Testis (tissue), 3 donors: Measurements from ENCODE around the gene VEGFA. TPM values are rescaled to one million over a fixed set of nuclear protein-coding genes. Genes with fewer than 3 reads are reported as not detected.

Experiments
- DNase-seq: peaks from one replicate; pipeline ENCODE4 v3.0.0-alpha.2; 2019
- H3K27ac ChIP-seq, 2 donors: fragments of 200-600 bp; sonication (generic); one replicate each; pipeline ENCODE4 v1.5.1; 2019
- H3K27me3 ChIP-seq: fragments of 200-600 bp; sonication (generic); one replicate; pipeline ENCODE4 v1.5.1; 2019
- H3K36me3 ChIP-seq: fragments of 200-600 bp; sonication (generic); one replicate; pipeline ENCODE4 v1.5.1; 2017; ENCODE audit warnings: low read depth; ENCODE audit errors: missing control alignments
- H3K4me1 ChIP-seq: fragments of 200-600 bp; sonication (generic); one replicate; pipeline ENCODE4 v1.5.1; 2019
- H3K4me3 ChIP-seq, 2 donors: fragments of 200-600 bp; sonication (generic); one replicate each; pipeline ENCODE4 v1.5.1; 2017 to 2019
- H3K9me3 ChIP-seq: fragments of 200-600 bp; sonication (generic); one replicate; pipeline ENCODE4 v1.5.1; 2017
- POLR2A ChIP-seq: fragments of 450-650 bp; IDR thresholded peaks from one replicate; pipeline ENCODE4 v1.6.1; 2017; ENCODE audit warnings: antibody characterized with exemption, mild to moderate bottlenecking, moderate library complexity
- WGBS, 2 donors: methylation state at CpG; one replicate each; pipeline ENCODE4 v1.1.5; 2018; 5-methylcytosine and 5-hydroxymethylcytosine counted together
- intact Hi-C: fragments of 100-400 bp; cut with DNase I; formaldehyde crosslinking; loops from one replicate; pipeline ENCODE4 v1.15.1; 2023; ENCODE audit warnings: low total_unique reads
- polyA plus RNA-seq: library from polyadenylated mRNA; stranded (reverse); fragments of 350-450 nt; fragmentation: Illumina TruSeq; extraction: RNeasy Lipid Tissue Mini Kit (QIAGEN cat#74804); gene quantifications from one replicate; pipeline ENCODE4 v1.2.3, GENCODE V29; 2014; ENCODE audit warnings: low read depth, low replicate concordance; ENCODE audit not compliant: insufficient read depth
- small RNA-seq, 2 donors: library from RNA; depleted of rRNA; stranded (forward); fragments of <200 nt; gene quantifications; one replicate each; pipeline ENCODE3, GENCODE V24; 2016
- total RNA-seq, 2 donors: library from RNA; depleted of rRNA; stranded (reverse); fragments of >200 nt; gene quantifications; one replicate each; pipeline ENCODE4 v1.2.3, GENCODE V29; 2016
- TF ChIP-seq, protein P1 (sequence below), 3 experiments: fragments of 450-650 bp in 2 of 3; fragments of 200-600 bp in 1 of 3; sonication (generic) in 1 of 3; IDR thresholded peaks; one replicate each; pipeline ENCODE4 v1.5.1; 2016 to 2019; ENCODE audit warnings: antibody characterized with exemption in 3 of 3, mild to moderate bottlenecking in 2 of 3, moderate library complexity in 1 of 3

VEGFA gene
- total and polyA plus RNA-seq, 3 donors from 2014 or later, result 6.1 to 15.2 (median 14.9) TPM

GRCh38 chr6:43834528-43835155, 64.6 kb downstream of the VEGFA start:
- no peak overlapping the region for H3K27ac ChIP-seq
- H3K9me3 ChIP-seq, result no peaks in the 10 kb centered on the region
- no peak for DNase-seq
- TF ChIP-seq, protein P1, sequence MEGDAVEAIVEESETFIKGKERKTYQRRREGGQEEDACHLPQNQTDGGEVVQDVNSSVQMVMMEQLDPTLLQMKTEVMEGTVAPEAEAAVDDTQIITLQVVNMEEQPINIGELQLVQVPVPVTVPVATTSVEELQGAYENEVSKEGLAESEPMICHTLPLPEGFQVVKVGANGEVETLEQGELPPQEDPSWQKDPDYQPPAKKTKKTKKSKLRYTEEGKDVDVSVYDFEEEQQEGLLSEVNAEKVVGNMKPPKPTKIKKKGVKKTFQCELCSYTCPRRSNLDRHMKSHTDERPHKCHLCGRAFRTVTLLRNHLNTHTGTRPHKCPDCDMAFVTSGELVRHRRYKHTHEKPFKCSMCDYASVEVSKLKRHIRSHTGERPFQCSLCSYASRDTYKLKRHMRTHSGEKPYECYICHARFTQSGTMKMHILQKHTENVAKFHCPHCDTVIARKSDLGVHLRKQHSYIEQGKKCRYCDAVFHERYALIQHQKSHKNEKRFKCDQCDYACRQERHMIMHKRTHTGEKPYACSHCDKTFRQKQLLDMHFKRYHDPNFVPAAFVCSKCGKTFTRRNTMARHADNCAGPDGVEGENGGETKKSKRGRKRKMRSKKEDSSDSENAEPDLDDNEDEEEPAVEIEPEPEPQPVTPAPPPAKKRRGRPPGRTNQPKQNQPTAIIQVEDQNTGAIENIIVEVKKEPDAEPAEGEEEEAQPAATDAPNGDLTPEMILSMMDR (IDR thresholded peaks at IDR 0.05), result no peak
- TF ChIP-seq POLR2A, result no peak
- H3K4me1 ChIP-seq, result no peaks in the 10 kb centered on the region
- H3K4me3 ChIP-seq, result no peak overlapping the region
- intact Hi-C loops, result no loop called here
- H3K27me3 ChIP-seq, result no peaks in the 10 kb centered on the region
- H3K36me3 ChIP-seq, result no peaks in the 10 kb centered on the region
- 93 to 95% methylated on average over 5 of the region's 5 CpGs for WGBS, 2 donors

DNA sequence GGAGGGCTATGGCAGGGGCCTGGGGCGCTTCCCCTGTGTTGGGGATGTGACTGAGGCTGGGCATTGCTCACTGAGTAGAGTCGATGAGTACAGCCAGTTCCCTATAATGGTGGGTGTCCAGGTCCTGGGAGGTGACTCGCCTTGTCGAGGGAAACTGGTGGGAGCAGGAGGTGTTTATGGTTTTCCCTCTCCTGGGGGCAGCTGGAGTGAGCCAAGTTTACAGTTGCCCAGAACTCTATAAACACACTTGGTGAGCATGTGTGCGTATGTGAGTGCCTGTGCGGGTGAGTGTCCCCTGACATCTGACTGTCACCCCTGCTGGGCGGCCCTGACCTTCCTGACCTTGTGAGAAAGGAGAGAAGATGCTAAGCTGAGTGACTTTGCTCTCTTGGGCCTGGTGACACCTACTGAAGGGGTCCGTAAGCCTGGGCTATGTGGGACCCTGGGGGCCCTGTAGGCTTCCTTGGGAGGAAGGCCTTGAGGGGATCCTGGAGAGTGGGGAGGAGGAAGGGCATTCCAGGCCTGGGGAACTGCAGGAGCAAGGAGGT, 65.9 kb downstream of the VEGFA start:
- no peak overlapping the region for H3K27ac ChIP-seq
- intact Hi-C loops, result no loop called here

More for the DNA sequence above, 65.9 kb downstream of the VEGFA start:
- DNase-seq, result no peak
- Histone ChIP-seq H3K36me3 (no peaks in the 10 kb centered on the region), H3K4me1 (no peaks in the 10 kb centered on the region), H3K27me3 (no peaks in the 10 kb centered on the region), H3K4me3 (no peak overlapping the region), H3K9me3 (no peaks in the 10 kb centered on the region)
- TF ChIP-seq POLR2A, result no peak
- TF ChIP-seq, protein P1 (IDR thresholded peaks at IDR 0.05), result no peak
- WGBS, 2 donors, result 86 to 93% methylated on average over 8 of the region's 8 CpGs

Small RNA genes lying within 50 kb of the gene (small RNA-seq; reads per million reads assigned to genes)
- 0 reads per million in 2 donors for gene AL136131.3

Other genes with a start within 250 kb of the VEGFA start
- 10 to 100 TPM; 53.7 to 65.8 TPM for gene XPO5, start 194.2 kb upstream of the VEGFA start, total RNA-seq
- gene XPO5, start 194.2 kb upstream of the VEGFA start, polyA plus RNA-seq, result 79.1 TPM
- gene POLH, start 194.0 kb upstream of the VEGFA start, total RNA-seq, result 10 to 100 TPM; 11.7 to 18.3 TPM
- 29.5 TPM for gene POLH, start 194.0 kb upstream of the VEGFA start, polyA plus RNA-seq
- gene GTPBP2, start 140.9 kb upstream of the VEGFA start, total RNA-seq, result 10 to 100 TPM; 59.5 to 64.7 TPM
- gene GTPBP2, start 140.9 kb upstream of the VEGFA start, polyA plus RNA-seq, result 59.0 TPM
- 10 to 100 TPM; 40.5 to 42.4 TPM for gene MAD2L1BP, start 134.4 kb upstream of the VEGFA start, total RNA-seq
- 38.3 TPM for gene MAD2L1BP, start 134.4 kb upstream of the VEGFA start, polyA plus RNA-seq
- 1 to 10 TPM; 6.1 to 8.3 TPM for gene RSPH9, start 125.2 kb upstream of the VEGFA start, total RNA-seq
- 22.8 TPM for gene RSPH9, start 125.2 kb upstream of the VEGFA start, polyA plus RNA-seq
- gene MRPS18A, start 82.4 kb upstream of the VEGFA start, total RNA-seq, result 10 to 100 TPM; 37.5 to 48.6 TPM
- gene MRPS18A, start 82.4 kb upstream of the VEGFA start, polyA plus RNA-seq, result 63.0 TPM